Measurements from ENCODE around the gene MDGA2.

The MDGA2 gene

DNA sequence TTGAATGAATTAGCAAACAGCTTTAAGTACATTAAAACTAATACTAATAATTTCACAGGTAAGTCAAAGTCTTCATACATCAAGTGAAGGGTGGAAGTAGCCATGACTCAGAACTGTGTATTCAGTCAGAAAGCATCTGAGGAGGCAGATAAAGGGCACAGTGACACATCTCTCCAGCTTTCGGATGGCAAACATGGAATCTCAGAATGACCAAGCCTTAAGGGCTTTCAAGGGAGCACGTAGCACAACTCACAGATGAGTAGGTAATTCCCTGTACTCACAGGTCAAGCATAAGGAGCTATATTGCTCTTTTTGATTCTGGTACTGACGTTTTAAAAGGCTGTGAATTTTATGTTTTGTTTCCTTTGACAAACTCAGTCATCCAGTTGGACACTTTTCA is 56.0 kb downstream of the MDGA2 start:
- Histone ChIP-seq H3K27me3 (no peaks in the 10 kb centered on the region), H3K4me1 (no peaks in the 10 kb centered on the region), H3K4me3 (no peak overlapping the region), H3K27ac (no peak overlapping the region), H3K36me3 (no peaks in the 10 kb centered on the region), H3K9me3 (no peaks in the 10 kb centered on the region)
- intact Hi-C loops (cut with DNase I; ENCODE audit: low total_unique reads): no loop called here
- DNase-seq: no peak
- TF ChIP-seq, protein P1, sequence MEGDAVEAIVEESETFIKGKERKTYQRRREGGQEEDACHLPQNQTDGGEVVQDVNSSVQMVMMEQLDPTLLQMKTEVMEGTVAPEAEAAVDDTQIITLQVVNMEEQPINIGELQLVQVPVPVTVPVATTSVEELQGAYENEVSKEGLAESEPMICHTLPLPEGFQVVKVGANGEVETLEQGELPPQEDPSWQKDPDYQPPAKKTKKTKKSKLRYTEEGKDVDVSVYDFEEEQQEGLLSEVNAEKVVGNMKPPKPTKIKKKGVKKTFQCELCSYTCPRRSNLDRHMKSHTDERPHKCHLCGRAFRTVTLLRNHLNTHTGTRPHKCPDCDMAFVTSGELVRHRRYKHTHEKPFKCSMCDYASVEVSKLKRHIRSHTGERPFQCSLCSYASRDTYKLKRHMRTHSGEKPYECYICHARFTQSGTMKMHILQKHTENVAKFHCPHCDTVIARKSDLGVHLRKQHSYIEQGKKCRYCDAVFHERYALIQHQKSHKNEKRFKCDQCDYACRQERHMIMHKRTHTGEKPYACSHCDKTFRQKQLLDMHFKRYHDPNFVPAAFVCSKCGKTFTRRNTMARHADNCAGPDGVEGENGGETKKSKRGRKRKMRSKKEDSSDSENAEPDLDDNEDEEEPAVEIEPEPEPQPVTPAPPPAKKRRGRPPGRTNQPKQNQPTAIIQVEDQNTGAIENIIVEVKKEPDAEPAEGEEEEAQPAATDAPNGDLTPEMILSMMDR (IDR thresholded peaks at IDR 0.05): no peak

DNA sequence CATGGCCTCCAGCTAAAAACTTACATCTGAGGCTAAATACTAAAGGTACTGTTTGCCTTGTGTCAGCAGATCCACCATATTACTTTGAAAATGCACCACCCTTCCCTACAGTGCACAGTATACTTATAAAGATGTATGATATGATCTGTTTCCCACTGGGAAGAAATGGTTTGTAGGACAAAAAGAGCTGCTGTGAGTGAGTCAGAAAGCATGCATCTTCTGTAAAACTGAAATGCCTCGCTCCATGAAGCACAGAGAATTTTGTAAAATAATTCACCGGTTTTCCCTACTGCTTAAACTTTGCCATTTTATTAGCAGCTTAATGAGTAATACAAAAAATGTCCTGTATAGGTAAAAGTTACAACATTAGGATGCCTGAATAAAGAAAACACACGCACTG is 68.8 kb downstream of the MDGA2 start:
- no peak overlapping the region for H3K27ac ChIP-seq
- H3K9me3 ChIP-seq: no peaks in the 10 kb centered on the region
- no peaks in the 10 kb centered on the region for H3K27me3 ChIP-seq
- intact Hi-C loops (cut with DNase I; ENCODE audit: low total_unique reads): no loop called here
- no peak for DNase-seq
- no peak overlapping the region for H3K4me3 ChIP-seq
- H3K4me1 ChIP-seq: no peaks in the 10 kb centered on the region
- no peaks in the 10 kb centered on the region for H3K36me3 ChIP-seq
- TF ChIP-seq, protein P1 (IDR thresholded peaks at IDR 0.05): no peak

DNA sequence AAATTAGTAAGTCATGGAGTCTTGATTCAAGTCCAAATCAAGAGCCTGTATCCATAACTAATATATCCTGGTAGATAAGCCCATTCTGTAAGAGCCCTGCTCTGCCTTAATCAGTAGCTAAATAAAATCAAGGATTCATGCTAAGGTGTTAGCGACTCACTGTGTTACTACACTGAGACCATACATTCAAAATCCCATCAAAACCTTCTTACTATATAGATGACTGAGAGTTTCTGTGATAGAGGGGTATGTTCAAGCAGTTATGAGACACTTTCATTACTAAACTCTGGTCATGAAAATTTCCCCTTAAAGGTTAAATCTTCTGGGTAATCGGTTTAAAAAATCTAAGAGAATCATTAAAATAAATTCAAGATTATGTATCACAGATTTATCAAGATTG is 78.5 kb downstream of the MDGA2 start:
- Histone ChIP-seq H3K4me3 (no peak overlapping the region), H3K27me3 (no peaks in the 10 kb centered on the region), H3K27ac (no peak overlapping the region), H3K4me1 (no peaks in the 10 kb centered on the region), H3K9me3 (no peaks in the 10 kb centered on the region), H3K36me3 (no peaks in the 10 kb centered on the region)
- intact Hi-C loops (cut with DNase I; ENCODE audit: low total_unique reads): no loop called here
- DNase-seq: no peak
- TF ChIP-seq, protein P1 (IDR thresholded peaks at IDR 0.05): no peak

DNA sequence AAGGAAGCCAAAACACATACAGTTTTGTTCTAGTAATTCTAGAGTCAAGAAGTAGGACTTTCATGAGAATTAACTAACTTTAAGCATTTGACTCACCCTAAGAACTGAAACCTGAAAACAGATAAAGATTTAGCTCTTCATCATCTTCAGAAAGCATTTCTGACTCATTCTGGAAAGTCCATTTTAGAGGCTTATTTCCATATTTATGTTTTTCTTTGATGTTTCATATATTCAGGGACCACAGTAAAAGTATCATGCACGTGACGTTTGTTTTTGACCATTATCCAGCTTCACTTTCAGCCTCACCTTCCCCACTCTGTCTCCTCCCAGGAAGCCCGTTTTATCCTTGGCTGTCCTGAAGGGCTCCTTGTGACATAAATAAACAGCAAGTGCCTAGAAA is 79.2 kb downstream of the MDGA2 start:
- no peak for DNase-seq
- intact Hi-C loops (cut with DNase I; ENCODE audit: low total_unique reads): no loop called here
- H3K4me1 ChIP-seq: no peaks in the 10 kb centered on the region
- H3K27ac ChIP-seq: no peak overlapping the region
- no peaks in the 10 kb centered on the region for H3K36me3 ChIP-seq
- H3K27me3 ChIP-seq: no peaks in the 10 kb centered on the region
- no peaks in the 10 kb centered on the region for H3K9me3 ChIP-seq
- TF ChIP-seq, protein P1 (IDR thresholded peaks at IDR 0.05): no peak
- H3K4me3 ChIP-seq: no peak overlapping the region

DNA sequence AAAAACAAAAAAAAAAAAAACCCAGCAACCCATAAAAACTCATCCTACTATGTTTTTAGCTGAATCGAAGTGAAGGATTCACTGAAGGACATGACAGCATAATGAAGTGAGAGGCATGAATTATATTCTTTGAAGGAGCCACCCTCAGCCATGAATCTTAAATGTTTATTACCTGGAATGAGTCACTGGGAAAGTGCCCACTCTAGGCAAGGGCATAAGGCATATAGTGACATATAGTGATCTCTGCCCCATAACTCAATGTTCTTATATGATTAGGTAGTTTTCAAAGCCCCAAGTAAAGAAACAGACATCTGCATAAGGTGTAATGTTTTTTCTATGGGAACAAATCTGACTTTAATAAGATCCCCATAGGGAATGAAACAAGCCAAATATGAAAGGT is 79.9 kb downstream of the MDGA2 start:
- Histone ChIP-seq H3K27ac (no peak overlapping the region), H3K4me3 (no peak overlapping the region), H3K4me1 (no peaks in the 10 kb centered on the region), H3K9me3 (no peaks in the 10 kb centered on the region), H3K27me3 (no peaks in the 10 kb centered on the region), H3K36me3 (no peaks in the 10 kb centered on the region)
- intact Hi-C loops (cut with DNase I; ENCODE audit: low total_unique reads): no loop called here
- TF ChIP-seq, protein P1 (IDR thresholded peaks at IDR 0.05): no peak
- DNase-seq: no peak

DNA sequence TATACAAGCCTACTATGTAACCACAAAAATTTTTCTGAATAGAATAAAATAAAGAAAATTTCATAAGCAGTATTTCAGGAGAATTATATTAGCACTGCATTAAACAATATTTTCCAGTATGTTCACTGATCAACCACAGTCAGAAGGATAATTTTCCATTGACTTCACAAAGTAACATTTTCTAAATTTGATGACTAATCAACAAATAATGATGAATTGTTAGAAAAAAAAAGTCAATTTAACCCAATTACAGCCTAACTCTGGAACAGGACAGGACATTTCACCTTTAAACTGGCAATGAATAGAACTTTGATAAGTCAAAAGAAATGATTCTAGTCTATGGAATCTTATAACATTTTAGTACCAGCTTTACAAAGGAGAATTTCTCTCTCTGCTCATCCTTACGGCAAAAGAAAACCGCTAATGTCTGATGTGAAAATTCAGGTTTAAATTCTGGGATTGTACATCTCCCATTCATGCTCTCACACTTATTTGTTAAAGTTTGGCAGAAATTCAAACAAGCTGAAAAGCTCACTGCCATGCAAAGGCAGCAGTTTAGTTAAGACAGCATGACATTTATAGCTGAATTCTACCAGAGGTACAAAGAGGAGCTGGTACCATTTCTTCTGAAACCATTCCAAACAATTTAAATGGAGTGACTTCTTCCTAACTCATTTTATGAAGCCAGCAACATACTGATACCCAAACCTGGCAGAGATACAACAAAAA is 84.5 kb downstream of the MDGA2 start:
- Histone ChIP-seq H3K4me3 (no peak overlapping the region), H3K27me3 (no peaks in the 10 kb centered on the region), H3K9me3 (no peaks in the 10 kb centered on the region), H3K27ac (no peak overlapping the region), H3K4me1 (no peaks in the 10 kb centered on the region), H3K36me3 (no peaks in the 10 kb centered on the region)
- intact Hi-C loops (cut with DNase I; ENCODE audit: low total_unique reads): no loop called here
- no peak for DNase-seq
- TF ChIP-seq, protein P1 (IDR thresholded peaks at IDR 0.05): no peak

Measured in tibial artery (tissue), 4 donors.